HEK293 (cell line): ENCODE data around the gene KIF5A.

Source experiments
- FEZF1 ChIP-seq: fragments of 450-650 bp; formaldehyde crosslinking; IDR thresholded peaks from 2 replicates; pipeline ENCODE4 v1.5.1; 2016; ENCODE audit warnings: missing biosample characterization, missing genetic modification characterization
- GLI4 ChIP-seq: fragments of 450-650 bp; formaldehyde crosslinking; IDR thresholded peaks from 2 replicates; pipeline ENCODE4 v1.5.1; 2016; ENCODE audit warnings: missing biosample characterization, missing genetic modification characterization
- HOXC10 ChIP-seq: sonication (generic); formaldehyde crosslinking; IDR thresholded peaks from 2 replicates; pipeline ENCODE4 v1.8.1; 2023; ENCODE audit warnings: mild to moderate bottlenecking, missing genetic modification reagents
- KLF10 ChIP-seq: fragments of 450-650 bp; IDR thresholded peaks from 2 replicates; pipeline ENCODE4 v1.5.1; 2018; ENCODE audit warnings: missing biosample characterization, mild to moderate bottlenecking, missing genetic modification characterization
- KLF9 ChIP-seq: fragments of 450-650 bp; formaldehyde crosslinking; IDR thresholded peaks from 2 replicates; pipeline ENCODE4 v1.5.1; 2016; ENCODE audit warnings: missing biosample characterization, missing genetic modification characterization, low read depth
- MZF1 ChIP-seq: fragments of 450-650 bp; formaldehyde crosslinking; IDR thresholded peaks from 2 replicates; pipeline ENCODE4 v1.5.1; 2017; ENCODE audit warnings: missing biosample characterization, missing genetic modification characterization, borderline replicate concordance
- PRDM10 ChIP-seq: fragments of 450-650 bp; formaldehyde crosslinking; IDR thresholded peaks from 2 replicates; pipeline ENCODE4 v1.5.1; 2016; ENCODE audit warnings: missing biosample characterization, missing genetic modification characterization
- ZBTB11 ChIP-seq: fragments of 450-650 bp; formaldehyde crosslinking; conservative IDR thresholded peaks from 2 replicates; pipeline ENCODE4 v1.5.1; 2016; ENCODE audit warnings: low read depth, missing biosample characterization, missing genetic modification characterization
- ZBTB17 ChIP-seq: fragments of 450-650 bp; formaldehyde crosslinking; IDR thresholded peaks from 2 replicates; pipeline ENCODE4 v1.5.1; 2016; ENCODE audit warnings: missing biosample characterization, missing genetic modification characterization
- ZBTB6 ChIP-seq: fragments of 450-650 bp; formaldehyde crosslinking; IDR thresholded peaks from 2 replicates; pipeline ENCODE4 v1.5.1; 2017; ENCODE audit warnings: missing biosample characterization, missing genetic modification characterization
- ZBTB7A ChIP-seq: fragments of 450-650 bp; formaldehyde crosslinking; IDR thresholded peaks from 2 replicates; pipeline ENCODE4 v1.5.1; 2016; ENCODE audit warnings: low read depth, missing biosample characterization, missing genetic modification characterization
- ZFP41 ChIP-seq: fragments of 450-650 bp; formaldehyde crosslinking; IDR thresholded peaks from 2 replicates; pipeline ENCODE4 v1.5.1; 2016; ENCODE audit warnings: missing biosample characterization, missing genetic modification characterization, borderline replicate concordance
- ZNF155 ChIP-seq: fragments of 450-650 bp; formaldehyde crosslinking; IDR thresholded peaks from 2 replicates; pipeline ENCODE4 v1.5.1; 2016; ENCODE audit warnings: missing biosample characterization, missing genetic modification characterization
- ZNF157 ChIP-seq: fragments of 450-650 bp; formaldehyde crosslinking; IDR thresholded peaks from 2 replicates; pipeline ENCODE4 v1.5.1; 2016; ENCODE audit warnings: missing biosample characterization, missing genetic modification characterization
- ZNF175 ChIP-seq: fragments of 450-650 bp; formaldehyde crosslinking; IDR thresholded peaks from 2 replicates; pipeline ENCODE4 v1.5.1; 2016; ENCODE audit warnings: missing biosample characterization, missing genetic modification characterization
- ZNF239 ChIP-seq: fragments of 450-650 bp; formaldehyde crosslinking; IDR thresholded peaks from 2 replicates; pipeline ENCODE4 v1.5.1; 2016; ENCODE audit warnings: missing biosample characterization, missing genetic modification characterization
- ZNF248 ChIP-seq: fragments of 450-650 bp; formaldehyde crosslinking; IDR thresholded peaks from 2 replicates; pipeline ENCODE4 v1.5.1; 2017; ENCODE audit warnings: missing biosample characterization, missing genetic modification characterization
- ZNF362 ChIP-seq: fragments of 450-650 bp; formaldehyde crosslinking; IDR thresholded peaks from 2 replicates; pipeline ENCODE4 v1.5.1; 2016; ENCODE audit warnings: missing biosample characterization, missing genetic modification characterization
- ZNF37A ChIP-seq: fragments of 450-650 bp; IDR thresholded peaks from 2 replicates; pipeline ENCODE4 v1.5.1; 2018; ENCODE audit warnings: missing biosample characterization, missing genetic modification characterization
- ZNF404 ChIP-seq: fragments of 450-650 bp; formaldehyde crosslinking; IDR thresholded peaks from 2 replicates; pipeline ENCODE4 v1.5.1; 2017; ENCODE audit warnings: missing biosample characterization, missing genetic modification characterization
- ZNF473 ChIP-seq: fragments of 450-650 bp; formaldehyde crosslinking; IDR thresholded peaks from 2 replicates; pipeline ENCODE4 v1.5.1; 2017; ENCODE audit warnings: missing biosample characterization, missing genetic modification characterization
- ZNF558 ChIP-seq: fragments of 450-650 bp; formaldehyde crosslinking; IDR thresholded peaks from 2 replicates; pipeline ENCODE4 v1.5.1; 2016; ENCODE audit warnings: missing biosample characterization, missing genetic modification characterization
- ZNF768 ChIP-seq: fragments of 450-650 bp; formaldehyde crosslinking; IDR thresholded peaks from 2 replicates; pipeline ENCODE4 v1.5.1; 2018; ENCODE audit warnings: missing biosample characterization, mild to moderate bottlenecking, missing genetic modification characterization
- ZNF837 ChIP-seq: fragments of 450-650 bp; formaldehyde crosslinking; IDR thresholded peaks from 2 replicates; pipeline ENCODE4 v1.5.1; 2016; ENCODE audit warnings: missing biosample characterization, missing genetic modification characterization
- ZSCAN23 ChIP-seq: fragments of 450-650 bp; formaldehyde crosslinking; IDR thresholded peaks from 2 replicates; pipeline ENCODE4 v1.5.1; 2016; ENCODE audit warnings: missing biosample characterization, missing genetic modification characterization

KIF5A gene

GRCh38 chr12:57549909-57550640 lies at the start of gene KIF5A (continued):
- TF ChIP-seq ZFP41 (tag by site-specific recombination) (no peak), ZNF155 (no peak), ZBTB7A (no peak), ZBTB17 (peak; percentile 66), ZNF837 (tag by site-specific recombination) (no peak), ZNF248 (tag by site-specific recombination) (no peak), MZF1 (tag by site-specific recombination) (no peak), ZBTB6 (tag by site-specific recombination) (0 out of 2 replicates have a peak, but pooled peaks have one; percentile 7), PRDM10 (peak; percentile 88), ZNF362 (tag by site-specific recombination) (no peak), ZNF404 (tag by site-specific recombination) (no peak), ZNF558 (tag by site-specific recombination) (no peak), ZNF239 (tag by site-specific recombination) (no peak), ZNF473 (tag by site-specific recombination) (no peak), HOXC10 (CRISPR knock-in tag) (no peak), GLI4 (no peak), ZNF37A (tag by site-specific recombination) (no peak), KLF9 (tag by site-specific recombination) (peak; percentile 89), ZBTB11 (tag by site-specific recombination) (peak; percentile 25; the same call in 1 of the 2 replicates), ZSCAN23 (tag by site-specific recombination) (no peak), KLF10 (tag by site-specific recombination) (peak; percentile 35; the same call in 1 of the 2 replicates), ZNF768 (tag by site-specific recombination) (no peak), FEZF1 (tag by site-specific recombination) (no peak), ZNF175 (tag by site-specific recombination) (no peak), ZNF157 (no peak)
